Measurements from ENCODE around the gene ACVR1.

The ACVR1 gene

DNA sequence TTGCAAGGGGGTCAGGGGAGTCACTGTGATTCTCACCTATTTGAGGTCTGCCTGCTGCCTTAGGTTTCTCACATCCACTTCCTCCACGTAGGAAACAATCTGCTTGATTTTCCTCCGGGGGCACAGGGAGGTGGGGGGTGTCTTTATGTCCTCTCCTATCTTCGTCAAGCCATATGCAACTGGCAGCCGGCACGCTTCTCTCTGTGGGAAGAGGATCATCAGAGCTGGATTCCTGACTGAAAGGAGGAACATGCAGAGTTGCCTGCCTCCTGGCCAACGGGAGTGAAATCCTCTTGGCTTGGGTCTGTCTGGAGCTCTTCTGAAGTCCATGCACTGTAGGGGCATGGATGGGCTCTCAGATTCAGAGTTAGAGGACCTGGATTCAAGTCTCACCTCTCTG lies 43.1 kb upstream of the ACVR1 start:
- TF ChIP-seq, protein P1, sequence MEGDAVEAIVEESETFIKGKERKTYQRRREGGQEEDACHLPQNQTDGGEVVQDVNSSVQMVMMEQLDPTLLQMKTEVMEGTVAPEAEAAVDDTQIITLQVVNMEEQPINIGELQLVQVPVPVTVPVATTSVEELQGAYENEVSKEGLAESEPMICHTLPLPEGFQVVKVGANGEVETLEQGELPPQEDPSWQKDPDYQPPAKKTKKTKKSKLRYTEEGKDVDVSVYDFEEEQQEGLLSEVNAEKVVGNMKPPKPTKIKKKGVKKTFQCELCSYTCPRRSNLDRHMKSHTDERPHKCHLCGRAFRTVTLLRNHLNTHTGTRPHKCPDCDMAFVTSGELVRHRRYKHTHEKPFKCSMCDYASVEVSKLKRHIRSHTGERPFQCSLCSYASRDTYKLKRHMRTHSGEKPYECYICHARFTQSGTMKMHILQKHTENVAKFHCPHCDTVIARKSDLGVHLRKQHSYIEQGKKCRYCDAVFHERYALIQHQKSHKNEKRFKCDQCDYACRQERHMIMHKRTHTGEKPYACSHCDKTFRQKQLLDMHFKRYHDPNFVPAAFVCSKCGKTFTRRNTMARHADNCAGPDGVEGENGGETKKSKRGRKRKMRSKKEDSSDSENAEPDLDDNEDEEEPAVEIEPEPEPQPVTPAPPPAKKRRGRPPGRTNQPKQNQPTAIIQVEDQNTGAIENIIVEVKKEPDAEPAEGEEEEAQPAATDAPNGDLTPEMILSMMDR (IDR thresholded peaks at IDR 0.05; ENCODE audit: low read depth, low read length) = no peak
- H3K27me3 ChIP-seq = no peaks in the 10 kb centered on the region
- no peak overlapping the region for H3K4me3 ChIP-seq (ENCODE audit: low read depth, low read length)
- H3K4me1 ChIP-seq = no peaks in the 10 kb centered on the region
- H3K9me3 ChIP-seq = no peaks in the 10 kb centered on the region
- no peak for DNase-seq
- no peaks in the 10 kb centered on the region for H3K36me3 ChIP-seq

DNA sequence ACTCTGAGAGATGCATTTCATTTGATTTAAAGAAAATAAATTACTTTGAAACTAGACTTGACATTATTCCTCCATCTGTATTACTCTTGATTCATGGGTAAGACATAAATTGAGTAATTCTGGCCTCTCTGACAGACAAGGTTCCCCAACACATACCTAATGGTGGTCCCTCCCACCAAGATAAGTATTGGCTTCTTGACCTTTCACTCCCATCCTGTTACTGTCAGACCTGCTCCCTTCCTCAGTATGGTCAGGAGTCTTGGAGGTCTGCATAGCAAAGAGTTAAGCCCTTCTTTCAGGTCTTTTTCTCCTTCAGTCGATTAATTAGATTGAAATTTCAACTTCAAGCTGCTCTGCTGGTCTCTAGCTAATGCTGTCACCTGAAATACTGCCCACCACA lies 42.2 kb upstream of the ACVR1 start:
- no peaks in the 10 kb centered on the region for H3K9me3 ChIP-seq
- no peak for DNase-seq
- no peak overlapping the region for H3K4me3 ChIP-seq (ENCODE audit: low read depth, low read length)
- H3K36me3 ChIP-seq = no peaks in the 10 kb centered on the region
- TF ChIP-seq, protein P1 (IDR thresholded peaks at IDR 0.05; ENCODE audit: low read depth, low read length) = no peak
- no peaks in the 10 kb centered on the region for H3K4me1 ChIP-seq
- no peaks in the 10 kb centered on the region for H3K27me3 ChIP-seq

DNA sequence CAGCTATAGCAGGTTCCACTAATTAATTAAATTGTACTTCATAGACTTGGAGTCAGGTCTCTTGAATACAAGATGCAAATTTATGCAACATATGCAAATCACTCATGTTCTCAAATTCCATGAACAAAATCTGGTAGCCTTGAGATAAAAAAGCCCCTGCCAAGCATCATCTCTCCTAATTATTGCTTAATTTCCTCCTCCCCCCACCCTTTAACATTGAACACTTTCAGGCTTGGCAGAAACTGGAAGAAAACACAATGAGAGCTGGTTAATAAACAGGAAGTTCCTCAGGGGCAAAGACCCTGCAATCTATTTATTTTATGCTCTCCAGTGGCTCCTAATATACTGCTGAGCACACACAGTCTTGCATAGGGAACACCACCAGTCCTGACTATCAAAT lies 35.6 kb upstream of the ACVR1 start:
- no peaks in the 10 kb centered on the region for H3K36me3 ChIP-seq

DNA sequence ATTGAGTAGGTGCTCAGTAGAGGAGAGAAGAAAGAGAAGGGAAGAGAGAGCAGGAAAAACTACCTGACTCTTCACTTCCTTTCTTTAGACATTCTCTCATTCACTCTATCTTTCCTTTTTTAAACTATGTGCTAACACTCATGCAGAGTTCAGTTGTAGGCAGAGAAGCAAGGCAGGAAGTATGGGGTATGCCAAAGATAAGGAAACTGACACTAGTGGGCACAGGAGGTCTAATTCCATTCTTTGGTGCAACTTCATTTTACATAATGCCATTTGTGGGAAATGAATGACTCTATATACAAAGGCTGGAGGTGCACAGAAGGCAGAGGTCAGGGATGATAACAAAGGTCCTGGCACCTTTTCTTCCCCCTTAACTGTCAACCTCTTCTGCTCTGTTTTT lies 35.1 kb upstream of the ACVR1 start:
- TF ChIP-seq, protein P1 (IDR thresholded peaks at IDR 0.05; ENCODE audit: low read depth, low read length) = no peak
- Histone ChIP-seq H3K27me3 (no peaks in the 10 kb centered on the region), H3K9me3 (no peaks in the 10 kb centered on the region), H3K4me3 (ENCODE audit: low read depth, low read length) (no peak overlapping the region), H3K36me3 (no peaks in the 10 kb centered on the region), H3K4me1 (no peaks in the 10 kb centered on the region)
- DNase-seq = no peak

More for the DNA sequence above, 35.6 kb upstream of the ACVR1 start:
- H3K4me1 ChIP-seq = no peaks in the 10 kb centered on the region
- no peaks in the 10 kb centered on the region for H3K9me3 ChIP-seq
- H3K4me3 ChIP-seq (ENCODE audit: low read depth, low read length) = no peak overlapping the region
- TF ChIP-seq, protein P1 (IDR thresholded peaks at IDR 0.05; ENCODE audit: low read depth, low read length) = no peak
- DNase-seq = no peak
- H3K27me3 ChIP-seq = no peaks in the 10 kb centered on the region

DNA sequence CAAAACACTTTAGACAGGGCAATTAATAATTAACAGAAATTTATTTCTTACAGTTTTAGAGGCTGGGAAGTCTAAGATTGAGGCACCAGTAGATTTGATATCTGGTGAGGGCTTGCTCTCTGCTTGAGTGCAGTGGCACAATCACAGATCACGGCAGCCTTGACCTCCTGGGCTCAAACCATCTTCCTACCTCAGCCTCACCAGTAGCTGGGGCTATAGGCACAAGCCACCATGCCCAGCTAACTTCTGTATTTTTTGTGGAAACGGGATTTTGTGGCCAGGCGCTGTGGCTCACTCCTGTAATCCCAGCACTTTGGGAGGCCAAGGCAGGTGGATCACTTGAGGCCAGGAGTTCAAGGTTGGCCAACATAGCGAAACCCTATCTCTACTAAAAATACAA lies 29.0 kb upstream of the ACVR1 start:
- TF ChIP-seq, protein P1 (IDR thresholded peaks at IDR 0.05; ENCODE audit: low read depth, low read length) = no peak
- no peak for DNase-seq

DNA sequence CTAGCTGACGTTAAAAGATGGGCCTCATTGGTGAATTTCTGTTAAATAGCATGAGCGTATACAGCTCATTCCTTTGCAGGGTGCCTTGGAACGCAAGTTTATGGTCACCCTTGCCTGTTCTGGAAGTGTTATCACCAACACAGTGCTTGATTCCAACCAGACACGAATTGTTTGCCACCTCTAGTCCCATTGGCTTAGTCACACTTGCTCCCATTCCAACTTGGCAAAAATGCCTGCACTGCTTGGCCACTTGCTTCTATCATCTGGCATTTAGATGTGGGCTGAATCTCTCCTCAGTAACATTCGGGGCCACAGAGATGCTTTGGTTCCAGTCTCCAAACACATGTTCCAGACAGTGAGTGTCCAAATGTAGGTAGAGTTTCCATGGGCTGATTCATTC lies 27.5 kb upstream of the ACVR1 start:
- Histone ChIP-seq H3K4me3 (ENCODE audit: low read depth, low read length) (no peak overlapping the region), H3K27me3 (no peaks in the 10 kb centered on the region), H3K36me3 (no peaks in the 10 kb centered on the region), H3K4me1 (no peaks in the 10 kb centered on the region), H3K9me3 (no peaks in the 10 kb centered on the region)
- TF ChIP-seq, protein P1 (IDR thresholded peaks at IDR 0.05; ENCODE audit: low read depth, low read length) = no peak
- no peak for DNase-seq

More for the DNA sequence above, 29.0 kb upstream of the ACVR1 start:
- no peaks in the 10 kb centered on the region for H3K9me3 ChIP-seq
- H3K36me3 ChIP-seq = no peaks in the 10 kb centered on the region
- H3K4me1 ChIP-seq = no peaks in the 10 kb centered on the region
- no peak overlapping the region for H3K4me3 ChIP-seq (ENCODE audit: low read depth, low read length)
- H3K27me3 ChIP-seq = no peaks in the 10 kb centered on the region
